Lower leg skin (tissue), 4 donors: Measurements from ENCODE around the gene WNT6. TPM values are rescaled to one million over a fixed set of nuclear protein-coding genes. Genes with fewer than 3 reads are reported as not detected.

Experiments
- DNase-seq, 2 donors: peaks; one replicate each; pipeline ENCODE4 v3.0.0-alpha.2; 2019; ENCODE audit warnings: low spot score in 2 of 2
- H3K4me3 ChIP-seq: fragments of 200-600 bp; sonication (generic); 2 replicates; pipeline ENCODE4 v1.5.1; 2017; ENCODE audit warnings: mild to moderate bottlenecking, low read depth; ENCODE audit not compliant: poor library complexity, severe bottlenecking
- CTCF ChIP-seq, 3 donors: fragments of 450-650 bp; IDR thresholded peaks; one replicate each; pipeline ENCODE4 v1.5.1; 2016; ENCODE audit warnings: antibody characterized with exemption in 3 of 3, mild to moderate bottlenecking in 3 of 3, moderate library complexity in 2 of 3
- POLR2A ChIP-seq, 2 donors: fragments of 450-650 bp; IDR thresholded peaks; one replicate each; pipeline ENCODE4 v1.6.1; 2016 to 2017; ENCODE audit warnings: antibody characterized with exemption in 2 of 2, mild to moderate bottlenecking in 1 of 2, moderate library complexity in 1 of 2
- WGBS, 2 donors: methylation state at CpG; one replicate each; pipeline ENCODE4 v1.1.5; 2018; 5-methylcytosine and 5-hydroxymethylcytosine counted together
- intact Hi-C: fragments of 100-400 bp; cut with DNase I; formaldehyde crosslinking; loops from one replicate; pipeline ENCODE4 v1.15.0; 2023; ENCODE audit warnings: low total_unique reads
- microRNA-seq, 2 donors: library from miRNA; unstranded; fragments of <30 nt; microRNA quantifications; one replicate each; pipeline ENCODE4, GENCODE V29; 2016; ENCODE audit warnings: borderline replicate concordance in 2 of 2, borderline number of aligned reads in 1 of 2
- total RNA-seq, 4 donors: library from RNA; depleted of rRNA; stranded (reverse); fragments of >200 nt; gene quantifications; one replicate each; pipeline ENCODE4 v1.1.0, GENCODE V29; 2016

Gene WNT6
- total RNA-seq, 4 donors from 2014 or later: 1.3 to 5.5 (median 3.7) TPM

- TF ChIP-seq CTCF (IDR thresholded peaks at IDR 0.05) (no peak), POLR2A (IDR thresholded peaks at IDR 0.05) (no peak)
- H3K4me3 ChIP-seq: peak overlapping the region; percentile 26
- intact Hi-C loops: no loop called here
- WGBS, 2 donors: 1 to 3% methylated on average over 29 to 57 of the region's 58 CpGs
- DNase-seq: peak; percentile 79 to 96
These were observed 49.4 kb downstream of the WNT6 start for GRCh38 chr2:218908721-218909619.

GRCh38 chr2:218910741-218911140 lies 51.1 kb downstream of the WNT6 start:
- 90 to 91% methylated on average over 6 of the region's 6 CpGs for WGBS, 2 donors
- DNase-seq: no peak
- H3K4me3 ChIP-seq: no peak overlapping the region
- no peak for TF ChIP-seq CTCF (IDR thresholded peaks at IDR 0.05)
- no peak for TF ChIP-seq POLR2A (IDR thresholded peaks at IDR 0.05)
- intact Hi-C loops: no loop called here

- no peak for DNase-seq
- intact Hi-C loops: no loop called here
- no peak overlapping the region for H3K4me3 ChIP-seq
- TF ChIP-seq POLR2A (IDR thresholded peaks at IDR 0.05) (no peak), CTCF (IDR thresholded peaks at IDR 0.05) (no peak)
- 88 to 94% methylated on average over 1 of the region's 1 CpG for WGBS, 2 donors
These were observed 60.9 kb downstream of the WNT6 start for GRCh38 chr2:218920504-218920903.

Small RNAs within 50 kb of the gene (microRNA-seq; reads per million reads assigned to microRNA genes)
- gene MIR9500: 0 reads per million in 2 donors

Other genes starting within 250 kb of the WNT6 start
- 10 to 100 TPM; 15.2 to 31.1 (median 20.1) TPM for gene ZNF142, start 200.2 kb upstream of the WNT6 start, total RNA-seq
- 10 to 100 TPM; 19.1 to 45.0 (median 31.5) TPM for gene BCS1L, start 200.1 kb upstream of the WNT6 start, total RNA-seq
- gene RNF25, start 187.8 kb upstream of the WNT6 start, total RNA-seq: 10 to 100 TPM; 21.2 to 38.2 (median 21.7) TPM
- gene STK36, start 187.7 kb upstream of the WNT6 start, total RNA-seq: 10 to 100 TPM in 2 of 4 donors, 1 to 10 TPM in 2; 7.4 to 21.1 (median 12.3) TPM
- gene TTLL4, start 149.0 kb upstream of the WNT6 start, total RNA-seq: 10 to 100 TPM in 3 of 4 donors, 1 to 10 TPM in 1; 4.4 to 19.4 (median 17.4) TPM
- 10 to 100 TPM; 12.9 to 35.2 (median 21.8) TPM for gene CYP27A1, start 77.7 kb upstream of the WNT6 start, total RNA-seq
- gene PRKAG3, start 28.0 kb upstream of the WNT6 start, total RNA-seq: under 1 TPM in 1 of 4 donors, not detected in 3; 0.32 TPM
- gene WNT10A, start 21.0 kb downstream of the WNT6 start, total RNA-seq: 10 to 100 TPM; 10.0 to 16.5 (median 15.2) TPM
- not detected for gene CDK5R2, start 99.9 kb downstream of the WNT6 start, total RNA-seq
- not detected for gene FEV, start 125.4 kb downstream of the WNT6 start, total RNA-seq
- gene CRYBA2, start 133.6 kb downstream of the WNT6 start, total RNA-seq: not detected
- not detected for gene CFAP65, start 181.7 kb downstream of the WNT6 start, total RNA-seq
- under 1 TPM in 1 of 4 donors, not detected in 3; 0.30 TPM for gene IHH, start 201.1 kb downstream of the WNT6 start, total RNA-seq